HG02571 (cell line): Measurements from ENCODE around the gene CASTOR2.
"Not testable (repeated sequence)": the region's sequence is repeated elsewhere in the genome, so short reads cannot be mapped to it uniquely, and the experiment has no call there.

ENCODE experiments used
- ATAC-seq: cut with Tn5 transposase; IDR thresholded peaks from one replicate; pipeline ENCODE4 v1.9.1; 2021; ENCODE audit warnings: mild to moderate bottlenecking, moderate library complexity; ENCODE audit not compliant: unreplicated experiment

CASTOR2 gene

DNA sequence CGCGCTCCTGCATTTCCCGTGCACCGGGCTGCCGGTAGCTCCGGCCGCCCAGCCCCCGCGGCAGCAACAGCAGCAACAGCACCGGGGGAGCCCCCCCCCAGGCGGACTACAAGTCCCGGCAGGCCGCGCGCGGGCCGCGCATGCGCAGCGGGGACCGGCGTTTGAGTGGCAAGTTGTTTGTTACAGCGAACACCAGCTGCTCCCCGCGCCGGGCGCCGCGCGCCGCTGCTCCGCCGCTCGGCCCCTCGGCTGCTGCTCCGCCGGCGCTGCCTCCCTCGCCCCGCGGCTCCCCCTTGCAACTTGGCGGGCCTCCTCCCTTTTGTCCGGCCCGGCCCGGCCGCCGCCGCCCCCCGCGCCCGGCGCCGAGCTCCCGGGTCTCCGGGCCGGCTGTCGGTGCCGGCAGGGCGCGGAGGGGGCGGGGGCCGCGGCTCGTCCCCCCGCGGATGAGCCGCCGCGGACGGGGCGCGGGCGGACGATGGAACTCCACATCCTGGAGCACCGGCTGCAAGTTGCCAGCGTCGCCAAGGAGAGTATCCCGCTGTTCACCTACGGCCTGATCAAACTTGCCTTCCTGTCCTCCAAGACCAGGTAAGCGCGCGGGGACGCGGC is at the start of gene CASTOR2:
Gene CASTOR2, plus strand, starts transcription at position 195 of the 609 bp plus-strand sequence. Its CDS starts 281 bp downstream, at position 476.
- peak; percentile 84 for ATAC-seq

DNA sequence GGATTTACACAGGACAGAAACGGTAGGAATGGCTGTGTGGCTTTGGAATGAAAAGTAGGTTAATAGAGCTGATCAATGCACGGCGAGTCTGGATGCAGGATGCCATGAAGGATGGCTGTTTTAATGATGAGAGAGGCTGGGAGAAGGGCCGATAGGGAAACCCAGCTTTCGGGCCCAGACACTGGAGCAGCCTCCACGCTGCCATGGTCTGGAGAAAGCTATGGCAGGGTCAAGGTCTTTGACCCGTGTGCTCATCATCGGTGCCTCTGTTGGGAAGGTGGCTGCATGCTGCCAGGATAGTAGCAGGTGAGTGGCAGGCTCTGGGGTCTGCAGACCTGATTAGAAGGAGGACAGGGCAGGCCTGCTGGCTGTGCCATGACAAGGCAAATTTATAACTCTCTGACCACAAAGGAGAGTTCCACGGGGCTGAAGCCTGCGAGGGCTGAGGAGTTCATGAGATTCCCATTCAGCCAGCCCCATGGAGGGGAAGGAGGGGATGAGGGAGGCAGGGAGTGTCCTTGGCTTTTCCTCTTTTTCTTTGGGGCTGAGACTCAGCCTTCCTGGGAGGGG is 42.1 kb upstream of the CASTOR2 start:
- not testable (repeated sequence) for ATAC-seq

DNA sequence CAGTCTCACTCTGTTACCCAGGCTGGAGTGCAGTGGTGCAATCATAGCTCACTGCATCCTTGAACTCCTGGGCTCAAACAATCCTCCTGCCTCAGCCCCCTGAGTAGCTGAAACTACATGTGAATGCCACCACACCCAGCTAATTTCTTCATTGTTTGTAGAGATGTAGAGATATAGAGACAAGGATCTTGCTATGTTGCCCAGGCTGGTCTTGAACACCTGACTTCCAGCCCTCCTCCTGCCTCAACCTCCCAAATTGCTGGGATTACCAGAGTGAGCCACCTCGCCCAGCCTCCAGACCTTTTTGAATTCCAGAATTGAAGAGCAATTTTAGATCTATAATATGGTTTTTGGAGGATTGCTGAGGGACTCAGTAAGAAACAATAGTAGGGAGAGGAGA is 40.9 kb upstream of the CASTOR2 start:
- ATAC-seq: not testable (repeated sequence)

DNA sequence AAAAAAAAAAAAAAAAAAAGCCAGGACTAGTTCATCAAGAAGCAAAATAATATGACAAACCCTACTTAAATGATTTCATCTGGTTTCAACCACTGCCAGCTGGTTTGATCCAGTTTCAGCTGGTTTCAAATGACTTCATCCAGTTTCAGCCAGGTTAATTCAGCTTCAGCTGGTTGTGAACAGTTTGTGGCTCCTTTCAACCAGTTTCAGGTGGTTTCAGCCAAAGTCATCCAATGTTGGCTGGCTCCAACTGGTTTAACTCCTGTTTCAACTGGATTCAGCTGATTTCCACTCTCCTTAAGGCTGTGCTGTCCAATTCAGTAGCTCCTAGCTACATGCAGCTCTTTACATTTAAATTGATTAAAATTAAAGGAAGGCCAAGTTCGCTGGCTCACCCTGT is 37.5 kb upstream of the CASTOR2 start:
- not testable (repeated sequence) for ATAC-seq

DNA sequence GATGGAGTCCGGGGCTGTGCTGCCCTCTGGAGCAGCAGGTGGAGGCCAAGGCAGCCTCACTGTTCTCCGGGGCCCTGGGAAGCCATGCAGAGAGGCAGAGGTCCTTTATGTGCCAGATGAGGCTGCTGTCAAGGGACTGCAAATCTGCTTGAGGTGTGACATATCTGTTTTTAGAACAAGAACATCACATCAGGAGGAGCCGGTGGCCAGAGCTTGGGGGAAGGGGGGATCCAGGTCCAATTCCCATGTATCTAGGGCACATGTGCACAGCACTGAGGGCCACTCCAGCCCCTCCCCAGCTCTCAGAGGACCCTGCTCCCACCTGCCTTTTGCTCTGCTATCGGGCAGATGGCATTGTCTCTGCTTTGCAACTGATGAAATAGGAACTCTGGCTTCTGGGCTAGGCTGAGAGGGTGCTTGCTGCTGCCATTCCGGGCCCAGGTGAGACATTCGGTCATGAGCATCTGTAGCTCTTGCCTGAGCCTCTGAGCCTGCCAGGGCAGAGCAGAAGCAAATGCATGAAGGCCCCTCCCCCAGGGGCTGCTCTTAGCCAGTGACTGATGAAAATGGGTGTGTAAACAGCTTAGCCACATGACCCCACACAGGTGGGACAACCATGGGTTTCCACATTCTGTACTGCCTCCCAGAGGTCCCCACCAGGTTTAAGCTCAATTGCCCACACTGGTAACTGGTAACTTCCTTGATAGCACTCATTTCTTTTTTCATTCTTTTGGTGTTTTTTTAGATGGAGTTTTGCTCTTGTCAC is 32.8 kb upstream of the CASTOR2 start:
- not testable (repeated sequence) for ATAC-seq

DNA sequence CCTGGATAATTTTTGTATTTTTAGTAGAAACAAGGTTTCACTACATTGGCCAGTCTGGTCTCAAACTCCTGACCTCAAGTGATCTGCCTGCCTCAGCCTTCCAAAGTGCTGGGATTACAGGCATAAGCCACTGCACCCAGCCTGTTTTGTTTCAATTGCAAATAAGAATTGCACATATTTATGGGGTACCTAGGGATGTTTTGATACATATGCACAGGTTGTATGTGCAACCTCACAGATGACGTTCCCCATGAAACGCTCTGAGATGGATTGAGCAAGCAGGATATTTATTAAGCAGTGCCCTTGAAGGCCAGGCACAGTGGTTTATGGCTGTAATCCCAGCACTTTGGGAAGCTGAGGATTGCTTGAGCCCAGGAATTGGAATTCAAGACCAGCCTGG is 25.1 kb upstream of the CASTOR2 start:
- ATAC-seq: not testable (repeated sequence)

DNA sequence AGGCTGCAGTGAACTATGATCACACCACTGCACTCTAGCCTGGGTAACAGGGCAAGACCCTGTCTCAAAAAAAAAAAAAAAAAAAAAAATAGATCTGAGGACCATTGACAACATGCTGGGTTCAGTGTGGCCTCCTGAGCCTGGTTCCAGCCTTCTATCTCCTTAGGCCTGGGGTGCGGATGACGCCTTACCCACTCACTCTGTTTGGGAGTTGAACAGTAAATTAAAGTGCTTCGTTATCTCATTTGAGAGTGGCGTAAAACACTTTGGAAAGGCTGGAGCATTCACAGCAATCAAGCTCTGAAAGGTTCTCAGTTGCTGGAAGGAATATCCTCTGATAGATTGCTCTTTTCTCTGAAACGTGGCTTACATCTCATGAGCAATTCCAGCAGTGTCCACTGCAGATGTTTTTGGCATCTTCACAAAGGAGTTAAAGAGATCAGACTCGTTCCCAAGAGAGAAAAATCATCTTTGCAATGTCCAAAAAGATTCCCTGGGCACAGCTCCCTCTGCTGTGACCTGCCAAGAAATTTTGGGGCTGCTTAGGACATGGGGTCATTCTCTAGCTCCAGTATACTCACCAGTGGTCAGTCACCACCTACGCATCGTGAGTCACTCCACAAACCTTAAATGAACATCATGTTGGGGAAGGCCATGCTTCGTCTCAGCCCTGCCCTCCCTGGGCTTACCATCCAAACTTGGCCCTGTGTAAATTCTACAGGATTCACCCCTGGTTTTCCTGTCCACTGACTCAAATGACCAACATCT is 23.0 kb upstream of the CASTOR2 start:
- not testable (repeated sequence) for ATAC-seq

DNA sequence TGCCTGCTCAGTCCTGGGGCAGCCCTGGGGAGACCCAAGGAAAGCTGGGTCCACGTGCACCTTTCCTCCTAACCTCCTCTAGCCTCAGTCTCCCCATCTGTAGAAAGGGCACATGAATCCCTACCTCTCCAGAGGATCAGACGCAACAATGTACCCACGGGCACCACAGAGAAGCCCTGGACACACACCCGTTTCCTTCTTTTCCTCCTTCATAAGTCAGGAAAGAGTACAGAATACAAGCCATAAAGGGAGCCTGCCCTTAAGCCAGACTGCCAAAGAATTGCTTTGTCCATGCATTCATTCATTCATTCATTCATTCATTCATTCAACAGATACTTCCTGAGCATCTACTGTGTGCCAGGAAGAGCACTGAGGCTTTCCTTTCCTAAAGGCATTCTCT is 20.6 kb upstream of the CASTOR2 start:
- not testable (repeated sequence) for ATAC-seq

DNA sequence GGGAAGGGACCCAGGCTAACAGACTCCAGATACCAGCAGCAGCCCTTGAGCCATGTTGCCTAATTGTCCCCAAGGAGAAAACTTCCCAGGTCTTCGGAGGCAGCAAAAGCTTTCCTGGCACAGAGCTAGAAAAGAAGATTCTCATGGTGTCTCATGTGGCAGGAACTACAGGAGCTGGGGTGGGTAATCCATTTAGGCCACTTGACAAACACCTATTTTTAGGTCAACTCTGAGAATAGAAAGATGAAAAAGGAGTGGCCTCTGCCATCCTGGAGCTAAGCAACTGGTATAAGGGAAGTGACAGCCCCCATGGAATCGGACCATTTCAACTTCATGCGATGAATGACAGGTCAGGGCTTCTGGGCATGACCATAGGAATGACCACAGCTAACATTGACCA is 16.8 kb upstream of the CASTOR2 start:
- not testable (repeated sequence) for ATAC-seq

DNA sequence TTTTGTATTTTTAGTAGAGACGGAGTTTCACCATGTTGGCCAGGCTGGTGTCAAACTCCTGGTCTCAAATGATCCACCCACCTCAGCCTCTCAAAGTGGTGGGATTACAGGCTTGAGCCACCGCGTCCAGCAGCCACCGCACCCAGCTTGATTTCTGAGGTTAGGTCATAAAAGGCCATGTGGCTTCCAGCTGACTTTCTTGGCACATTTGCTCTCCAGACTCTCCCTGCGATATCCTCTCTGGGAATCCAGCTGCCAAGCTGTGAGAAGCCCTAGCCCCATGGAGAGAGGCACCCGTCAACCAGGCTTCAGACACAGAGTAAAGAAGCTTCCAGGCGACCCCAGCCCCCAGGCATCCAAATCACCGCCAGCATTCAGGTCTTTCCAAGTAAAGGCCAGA is 10.7 kb upstream of the CASTOR2 start:
- ATAC-seq: not testable (repeated sequence)

DNA sequence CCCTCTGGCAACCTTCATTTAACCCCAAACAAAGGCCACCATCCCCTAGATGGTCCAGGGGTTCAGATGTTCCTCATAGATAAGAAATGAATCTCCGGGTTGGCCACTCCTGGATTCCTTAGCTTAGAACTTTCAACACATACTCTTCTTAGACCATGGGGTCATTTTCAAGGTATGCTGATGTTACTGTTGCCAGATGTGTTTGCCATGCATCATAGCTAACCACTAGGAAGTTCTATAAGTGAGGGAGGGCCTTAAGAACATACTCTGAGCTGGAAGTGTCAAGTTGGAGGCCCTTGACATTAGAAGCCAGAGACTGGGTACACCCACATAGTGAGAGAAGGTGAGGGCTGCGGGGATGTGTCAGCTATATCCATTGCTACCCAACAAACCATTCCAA is 6.2 kb upstream of the CASTOR2 start:
- not testable (repeated sequence) for ATAC-seq

DNA sequence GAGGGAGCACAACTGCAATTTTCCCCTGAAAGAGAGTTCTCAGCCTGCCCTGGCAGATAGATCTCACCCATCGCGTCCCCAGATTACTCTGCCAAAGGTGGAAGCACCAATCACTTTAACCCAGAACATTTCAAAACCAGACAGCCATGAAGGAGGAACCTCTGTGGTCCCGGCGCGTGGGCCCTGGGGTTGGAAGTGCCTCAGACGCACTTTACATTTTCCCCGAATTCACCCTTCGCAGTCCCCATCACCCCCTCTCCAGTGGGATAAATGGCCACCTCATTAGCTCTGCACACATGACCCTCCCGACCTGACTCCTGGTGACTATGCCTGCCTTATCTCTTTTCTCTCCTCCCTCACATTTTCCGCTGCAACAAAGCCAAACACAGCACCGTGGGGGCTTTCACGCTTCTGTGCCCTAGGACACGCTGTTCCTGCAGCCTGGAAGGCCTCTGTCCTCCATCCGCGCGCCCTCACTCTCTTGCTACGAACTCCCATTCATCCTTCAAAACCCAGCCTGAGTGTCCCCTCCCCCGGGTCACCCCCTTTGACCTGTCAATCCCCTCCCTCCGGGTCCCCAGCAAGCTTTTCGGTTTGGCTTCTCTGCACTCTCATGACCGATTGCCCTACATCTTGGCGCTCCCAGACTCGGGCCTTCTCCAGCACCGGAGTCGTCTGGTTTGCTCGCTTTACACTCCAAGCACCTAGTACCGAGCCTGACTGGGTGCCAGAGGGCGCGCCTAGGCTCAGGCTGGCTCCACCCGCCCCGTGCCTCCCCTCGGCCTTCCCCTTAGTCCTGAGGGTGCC is 598 bp upstream of the CASTOR2 start:
- not testable (repeated sequence) for ATAC-seq

DNA sequence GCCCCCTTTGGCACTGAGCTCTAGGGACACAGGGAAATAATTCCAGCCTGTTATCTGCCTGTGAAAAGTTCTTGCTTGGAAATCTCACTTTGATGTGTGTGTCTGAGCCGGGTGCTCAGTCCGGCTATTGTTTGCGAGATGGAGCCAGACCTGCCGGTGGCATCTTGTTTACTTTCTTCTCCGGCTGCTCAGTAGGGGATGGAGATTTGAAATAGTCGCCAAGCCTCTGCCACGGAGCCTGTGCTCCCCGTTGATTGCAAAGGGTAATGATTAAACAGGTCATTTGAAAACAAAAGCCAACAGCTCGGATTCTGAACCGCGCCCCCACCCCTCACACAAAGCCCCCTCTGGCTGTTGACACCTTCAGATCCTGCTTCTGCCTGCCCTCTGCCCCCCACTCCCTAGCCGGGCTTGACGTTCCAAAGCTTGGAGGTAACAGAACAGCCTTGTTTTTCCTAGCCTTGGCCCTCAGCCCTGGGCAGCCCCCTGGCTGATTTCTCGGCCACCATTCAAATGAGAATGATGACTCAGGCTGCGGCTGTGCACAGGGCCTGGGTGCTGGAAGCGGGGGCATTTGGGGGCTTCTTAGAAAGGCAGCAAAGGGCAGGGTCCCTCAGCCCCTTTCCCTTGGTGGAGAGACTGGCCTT is 1.8 kb downstream of the CASTOR2 start:
- not testable (repeated sequence) for ATAC-seq

DNA sequence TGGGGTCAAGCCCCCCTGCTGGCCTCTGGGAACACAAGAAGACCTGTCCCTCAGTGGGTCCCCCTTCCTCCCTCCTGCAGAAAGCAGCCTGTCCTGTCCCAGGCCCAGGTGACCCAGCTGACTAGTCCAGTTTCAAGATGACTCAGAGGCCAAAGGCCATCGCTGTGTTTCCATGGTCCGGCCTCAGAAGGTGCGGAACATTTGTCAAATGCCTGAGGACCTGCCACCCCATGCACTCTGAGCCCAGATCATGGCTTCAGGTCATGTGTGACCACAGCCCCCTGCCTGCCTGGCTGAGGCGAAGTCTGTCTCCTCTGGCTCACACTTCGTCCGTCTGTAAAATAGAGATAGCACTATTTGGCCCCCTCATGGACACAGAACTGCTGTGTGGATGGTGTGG is 2.4 kb downstream of the CASTOR2 start:
- not testable (repeated sequence) for ATAC-seq

DNA sequence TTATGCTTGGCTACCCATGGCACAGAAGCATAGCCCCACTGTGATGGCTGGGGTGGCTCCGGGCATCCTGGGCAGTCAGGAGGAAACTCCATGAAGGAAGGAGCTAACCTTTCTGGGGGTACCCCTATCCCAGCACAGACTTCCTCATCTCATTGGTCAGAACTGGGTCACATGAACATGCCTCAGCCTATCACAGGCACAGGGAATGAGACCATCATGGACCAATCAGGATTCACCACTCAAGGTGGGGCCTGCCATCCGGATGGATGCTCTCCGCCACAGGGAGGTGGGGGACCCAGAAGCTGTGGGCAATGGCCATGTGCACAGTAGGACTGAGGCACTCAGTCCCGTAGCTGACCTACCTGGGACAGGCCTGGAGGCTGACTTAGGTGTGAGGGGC is 6.9 kb downstream of the CASTOR2 start:
- not testable (repeated sequence) for ATAC-seq

DNA sequence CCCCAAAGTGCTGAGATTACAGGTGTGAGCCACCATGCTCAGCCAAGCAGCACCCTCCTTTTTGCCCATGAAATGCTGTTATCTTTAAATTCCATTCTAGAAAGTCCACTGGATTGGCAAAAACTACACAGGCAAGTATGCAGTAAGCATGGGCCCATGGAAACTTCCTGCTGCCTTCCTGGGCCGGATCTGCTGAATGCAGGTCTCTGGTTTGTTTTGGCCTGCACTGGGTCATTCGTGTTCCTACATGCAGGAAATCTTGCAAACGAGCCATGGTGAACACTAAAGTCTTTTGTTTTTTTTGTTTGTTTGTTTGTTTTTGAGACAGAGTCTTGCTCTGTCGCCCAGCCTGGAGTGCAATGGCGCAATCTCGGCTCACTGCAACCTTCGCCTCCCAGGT is 7.9 kb downstream of the CASTOR2 start:
- ATAC-seq: not testable (repeated sequence)

DNA sequence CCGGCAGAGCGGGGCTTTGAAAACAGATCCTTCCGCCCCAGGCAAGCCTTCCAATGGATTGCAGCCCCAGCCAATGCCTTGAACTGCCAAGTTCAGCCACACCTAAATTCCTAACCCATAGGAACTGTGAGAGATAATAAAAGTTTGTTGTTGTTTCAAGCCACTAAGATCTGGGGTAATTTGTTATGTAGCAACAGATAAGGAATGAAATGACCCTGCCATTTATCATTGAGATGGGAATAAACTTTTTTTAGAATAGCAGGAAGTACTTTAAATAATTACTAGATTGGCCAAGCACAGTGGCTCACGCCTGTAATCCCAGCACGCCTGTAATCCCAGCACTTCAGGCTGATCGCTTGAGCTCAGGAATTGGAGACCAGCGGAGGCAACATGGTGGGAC is 11.5 kb downstream of the CASTOR2 start:
- not testable (repeated sequence) for ATAC-seq

DNA sequence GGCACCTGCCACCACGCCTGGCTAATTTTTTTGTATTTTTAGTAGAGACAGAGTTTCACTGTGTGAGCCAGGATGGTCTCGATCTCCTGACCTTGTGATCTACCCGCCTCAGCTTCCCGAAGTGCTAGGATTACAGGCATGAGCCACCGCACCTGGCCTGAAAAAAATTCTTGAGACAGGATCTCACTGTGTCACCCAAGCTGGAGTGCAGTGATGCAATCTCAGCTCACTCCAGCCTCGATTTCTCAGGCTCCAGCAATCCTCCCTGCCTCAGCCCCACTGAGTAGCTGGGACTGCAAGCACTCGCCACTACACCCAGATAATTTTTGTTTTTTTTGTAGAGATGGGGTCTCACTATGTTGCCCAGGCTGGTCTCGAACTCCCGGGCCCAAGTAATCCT is 13.0 kb downstream of the CASTOR2 start:
- ATAC-seq: not testable (repeated sequence)

DNA sequence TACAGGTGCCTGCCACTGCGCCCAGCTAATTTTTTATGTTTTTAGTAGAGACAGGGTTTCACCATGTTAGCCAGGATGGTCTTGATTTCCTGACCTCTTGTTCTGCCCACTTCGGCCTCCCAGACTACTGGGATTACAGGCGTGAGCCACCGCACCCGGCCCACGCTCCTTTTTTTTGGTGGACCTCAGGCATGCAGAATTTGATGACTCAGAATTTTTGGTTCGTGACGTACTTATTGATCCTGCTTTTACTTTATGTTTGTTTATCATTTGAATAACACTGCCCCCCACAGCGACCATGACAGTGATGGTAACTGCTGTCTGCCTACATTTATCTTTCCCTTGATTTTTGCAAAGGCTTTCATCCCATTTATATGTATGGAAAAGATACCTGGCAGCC is 23.9 kb downstream of the CASTOR2 start:
- not testable (repeated sequence) for ATAC-seq

DNA sequence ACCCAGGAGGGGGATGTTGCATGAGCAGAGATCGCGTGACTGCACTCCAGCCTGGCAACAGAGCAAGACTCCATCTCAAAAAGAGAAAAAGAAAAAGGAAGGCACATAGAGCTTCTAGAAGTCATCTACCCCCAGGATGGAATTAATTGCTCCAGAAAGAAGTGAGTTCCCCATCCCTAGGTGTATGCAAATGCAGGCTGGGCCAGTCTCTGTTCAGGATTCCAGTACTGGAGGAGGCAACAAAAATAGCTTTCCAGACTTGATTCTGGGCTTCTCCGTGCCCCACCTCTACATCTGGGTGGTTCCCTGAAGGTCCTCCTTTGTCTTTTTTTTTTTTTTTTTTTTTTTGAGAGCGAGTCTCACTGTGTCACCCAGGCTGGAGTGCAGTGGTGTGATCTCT is 28.6 kb downstream of the CASTOR2 start:
- no peak for ATAC-seq
